HepG2 (cell line): Measurements from ENCODE around the gene INSYN2B.

Experiments used
- BATF2 ChIP-seq: sonication (generic); formaldehyde crosslinking; IDR thresholded peaks from 2 replicates; pipeline ENCODE4 v1.8.0; 2022; ENCODE audit warnings: mild to moderate bottlenecking, missing genetic modification reagents, moderate library complexity
- JUNB ChIP-seq: sonication (generic); formaldehyde crosslinking; IDR thresholded peaks from 2 replicates; pipeline ENCODE4 v1.8.0; 2022; ENCODE audit warnings: missing genetic modification reagents, mild to moderate bottlenecking, borderline replicate concordance
- ZNF550 ChIP-seq: sonication (generic); formaldehyde crosslinking; IDR thresholded peaks from 2 replicates; pipeline ENCODE4 v1.4.0; 2020; ENCODE audit warnings: mild to moderate bottlenecking, missing genetic modification reagents, borderline replicate concordance
- ZSCAN20 ChIP-seq: sonication (generic); formaldehyde crosslinking; IDR thresholded peaks from 2 replicates; pipeline ENCODE4 v1.4.0; 2020; ENCODE audit warnings: missing genetic modification reagents, mild to moderate bottlenecking, borderline replicate concordance

- TF ChIP-seq BATF2 (CRISPR knock-in tag) (no peak), ZSCAN20 (CRISPR knock-in tag) (no peak), ZNF550 (CRISPR knock-in tag) (no peak), JUNB (CRISPR knock-in tag) (no peak)
These were observed 153.7 kb downstream of the INSYN2B start for GRCh38 chr5:169826618-169827017.
